ENCODE measurements around the gene HSD17B12. TPM values are rescaled to one million over a fixed set of nuclear protein-coding genes. Genes with fewer than 3 reads are reported as not detected.

The HSD17B12 gene
- total and polyA plus RNA-seq, 2 of the 4 experiments (the other 2 are of a cell fraction) = 38.0 to 44.6 TPM

GRCh38 chr11:43797866-43798265, 117.3 kb downstream of the HSD17B12 start:
- Histone ChIP-seq H4K20me1 (ENCODE audit: insufficient read depth, low read length) (no peaks in the 10 kb centered on the region), H3K9ac (ENCODE audit: low read depth, low read length) (no peak overlapping the region), H3K4me3 (ENCODE audit: insufficient read depth, low read depth, low read length) (no peak overlapping the region), H3K27me3 (ENCODE audit: control insufficient read depth, insufficient read depth, low read length) (no peaks in the 10 kb centered on the region), H3K27ac (ENCODE audit: insufficient read depth, low read length) (no peak overlapping the region), H3K36me3 (ENCODE audit: control insufficient read depth, insufficient read depth, low read length) (peaks cover 3% of the 10 kb centered on the region), H3K14ac (replicated peaks; ENCODE audit: low read depth, low read length) (no peak overlapping the region), H3K79me1 (ENCODE audit: low read depth in 1 of 2, low read length in 2 of 2) (peaks cover 7 to 13% of the 10 kb centered on the region in 2 experiments; a peak in 2 of 4 replicates), H3K18ac (ENCODE audit: low read depth, low read length) (no peak overlapping the region), H2BK120ac (ENCODE audit: low read depth, low read length) (no peak overlapping the region), H3K23ac (ENCODE audit: low read depth, low read length) (no peak overlapping the region), H2BK5ac (ENCODE audit: low read depth, low read length, poor library complexity, severe bottlenecking) (no peak overlapping the region), H3K4me2 (ENCODE audit: low read depth, low read length) (no peak overlapping the region), H3K4ac (ENCODE audit: low read depth, low read length) (no peak overlapping the region), H3K4me1 (ENCODE audit: control insufficient read depth, insufficient read depth, low read length) (peaks cover 2% of the 10 kb centered on the region), H3K9me3 (ENCODE audit: control insufficient read depth, insufficient read depth, low read length) (no peaks in the 10 kb centered on the region), H4K8ac (ENCODE audit: low read depth in 2 of 2, low read length in 2 of 2) (no peak overlapping the region), H3K9me1 (ENCODE audit: insufficient read depth, low read length) (0 out of 2 replicates have a peak, but pooled peaks cover 3% of the 10 kb centered on the region), H2BK20ac (ENCODE audit: low read depth, low read length) (no peak overlapping the region), H2BK15ac (ENCODE audit: low read depth, low read length) (no peak overlapping the region), H2AK5ac (ENCODE audit: low read depth, low read length) (no peak overlapping the region), H2AK9ac (replicated peaks; ENCODE audit: low read depth, low read length, poor library complexity) (no peak overlapping the region), H4K91ac (ENCODE audit: insufficient read depth, low read depth, low read length) (no peak overlapping the region), H2AFZ (replicated peaks; ENCODE audit: low read length, poor library complexity) (no peak overlapping the region), H3K56ac (ENCODE audit: extremely low read depth, insufficient read depth, low read length) (no peak overlapping the region), H4K5ac (ENCODE audit: low read depth, low read length) (no peak overlapping the region)
- no CpG with 5 or more reads among the region's 2 CpGs for WGBS, 2 experiments (ENCODE audit: extremely low coverage in 2 of 2, insufficient read length in 1 of 2)
- no peak for TF ChIP-seq USF2 (IDR thresholded peaks at IDR 0.05; ENCODE audit: low read depth, low read length)
- TF ChIP-seq MAFK (IDR thresholded peaks at IDR 0.05; ENCODE audit: low read depth, low read length) = no peak
- no peak for TF ChIP-seq RFX5 (IDR thresholded peaks at IDR 0.05; ENCODE audit: low read depth, low read length)
- no peak for TF ChIP-seq BHLHE40 (IDR thresholded peaks at IDR 0.05; ENCODE audit: low read depth, low read length)
- TF ChIP-seq MAZ (IDR thresholded peaks at IDR 0.05; ENCODE audit: borderline replicate concordance, low read depth, low read length) = no peak
- TF ChIP-seq CTCF (conservative IDR thresholded peaks at IDR 0.05; ENCODE audit: low read depth, low read length) = no peak
- TF ChIP-seq SMC3 (IDR thresholded peaks at IDR 0.05; ENCODE audit: low read depth, low read length) = no peak
- TF ChIP-seq FOS (IDR thresholded peaks at IDR 0.05; ENCODE audit: low read depth, low read length) = no peak
- TF ChIP-seq CEBPB (IDR thresholded peaks at IDR 0.05; ENCODE audit: low read depth, low read length) = no peak
- TF ChIP-seq POLR2A (IDR thresholded peaks at IDR 0.05; ENCODE audit: low read depth, low read length) = no peak
- DNase-seq (no peak), ATAC-seq (ENCODE audit: low read depth) (no peak)
- dilution Hi-C loops (cut with HindIII; ENCODE audit: low sequenced_read_pairs, unreplicated experiment) = no loop called here
- CTCF ChIA-PET = no interaction called here
- BruUV-seq (replicated peaks) = no TSS peak
- intact Hi-C loops (cut with micrococcal nuclease) = no loop called here
- in situ Hi-C loops (cut with MboI; ENCODE audit: low sequenced_read_pairs) = no loop called here
- POLR2A ChIA-PET (ENCODE audit: unreplicated experiment) = no interaction called here

Data from IMR-90 (cell line).